Measurements from ENCODE around the gene SIGLEC1. TPM values are rescaled to one million over a fixed set of nuclear protein-coding genes. Genes with fewer than 3 reads are reported as not detected.

SIGLEC1 gene
- total RNA-seq, 1 donor from 2014 or later = 6.4 TPM

DNA sequence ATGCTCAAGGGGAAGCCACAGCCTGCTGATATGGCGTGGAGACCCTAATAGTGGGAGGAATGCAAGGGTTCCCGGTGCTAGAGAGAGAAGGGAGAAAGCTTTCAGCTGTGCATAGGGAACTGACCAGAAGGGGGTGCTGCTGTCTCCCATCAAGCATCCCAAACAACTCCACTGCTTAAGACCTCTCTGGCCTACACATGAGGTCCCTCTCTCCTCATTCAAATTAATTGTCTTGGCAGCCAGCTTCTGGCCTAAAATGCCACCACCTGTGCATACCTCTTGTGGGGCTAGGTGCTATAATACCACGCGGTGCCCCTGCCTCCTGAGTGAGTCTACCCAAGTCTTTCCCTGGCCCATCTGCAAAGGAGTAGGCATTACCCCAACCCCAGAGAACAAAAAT is 40.7 kb upstream of the SIGLEC1 start:
- intact Hi-C loops (cut with micrococcal nuclease) = no loop called here
- H3K9me3 ChIP-seq (replicated peaks) = no peaks in the 10 kb centered on the region
- DNase-seq = no peak
- H3K36me3 ChIP-seq = peaks cover 31% of the 10 kb centered on the region
- H3K27me3 ChIP-seq (ENCODE audit: low read depth) = peaks cover 28% of the 10 kb centered on the region
- H3K4me1 ChIP-seq = peaks cover 66% of the 10 kb centered on the region
- peak overlapping the region; percentile 61 for H3K27ac ChIP-seq (replicated peaks)
- TF ChIP-seq, protein P1, sequence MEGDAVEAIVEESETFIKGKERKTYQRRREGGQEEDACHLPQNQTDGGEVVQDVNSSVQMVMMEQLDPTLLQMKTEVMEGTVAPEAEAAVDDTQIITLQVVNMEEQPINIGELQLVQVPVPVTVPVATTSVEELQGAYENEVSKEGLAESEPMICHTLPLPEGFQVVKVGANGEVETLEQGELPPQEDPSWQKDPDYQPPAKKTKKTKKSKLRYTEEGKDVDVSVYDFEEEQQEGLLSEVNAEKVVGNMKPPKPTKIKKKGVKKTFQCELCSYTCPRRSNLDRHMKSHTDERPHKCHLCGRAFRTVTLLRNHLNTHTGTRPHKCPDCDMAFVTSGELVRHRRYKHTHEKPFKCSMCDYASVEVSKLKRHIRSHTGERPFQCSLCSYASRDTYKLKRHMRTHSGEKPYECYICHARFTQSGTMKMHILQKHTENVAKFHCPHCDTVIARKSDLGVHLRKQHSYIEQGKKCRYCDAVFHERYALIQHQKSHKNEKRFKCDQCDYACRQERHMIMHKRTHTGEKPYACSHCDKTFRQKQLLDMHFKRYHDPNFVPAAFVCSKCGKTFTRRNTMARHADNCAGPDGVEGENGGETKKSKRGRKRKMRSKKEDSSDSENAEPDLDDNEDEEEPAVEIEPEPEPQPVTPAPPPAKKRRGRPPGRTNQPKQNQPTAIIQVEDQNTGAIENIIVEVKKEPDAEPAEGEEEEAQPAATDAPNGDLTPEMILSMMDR (IDR thresholded peaks at IDR 0.05; ENCODE audit: borderline replicate concordance) = peak; percentile 84
- no peak overlapping the region for H3K4me3 ChIP-seq

DNA sequence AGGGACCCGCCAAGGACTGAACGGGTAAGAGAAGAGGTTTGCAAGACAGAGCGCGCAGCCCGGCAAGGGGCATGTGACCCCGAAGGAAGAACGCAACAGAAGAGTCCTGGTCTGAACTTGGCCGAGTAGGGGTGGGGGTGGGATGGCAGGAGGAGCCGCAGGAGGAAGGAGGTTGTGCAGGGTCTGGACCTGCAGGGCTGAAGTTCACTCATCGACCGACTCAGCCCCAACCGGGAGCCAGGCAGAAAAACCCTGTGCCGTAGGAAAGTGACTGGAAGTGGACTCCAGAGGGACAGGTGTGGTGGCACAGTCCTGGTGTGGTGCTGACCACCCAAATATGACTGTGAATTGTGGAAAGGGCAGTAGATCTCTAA is 40.0 kb upstream of the SIGLEC1 start:
- TF ChIP-seq, protein P1 (IDR thresholded peaks at IDR 0.05; ENCODE audit: borderline replicate concordance) = no peak
- peak overlapping the region; percentile 61 for H3K27ac ChIP-seq (replicated peaks)
- peaks cover 28% of the 10 kb centered on the region for H3K27me3 ChIP-seq (ENCODE audit: low read depth)
- H3K4me3 ChIP-seq = peak overlapping the region; percentile 59
- intact Hi-C loops (cut with micrococcal nuclease) = no loop called here
- peaks cover 38% of the 10 kb centered on the region for H3K36me3 ChIP-seq
- H3K9me3 ChIP-seq (replicated peaks) = no peaks in the 10 kb centered on the region
- peaks cover 61% of the 10 kb centered on the region for H3K4me1 ChIP-seq
- DNase-seq = no peak

GRCh38 chr20:3751675-3752385 is 39.4 kb upstream of the SIGLEC1 start:
- Histone ChIP-seq H3K4me3 (peak overlapping the region; percentile 59), H3K9me3 (replicated peaks) (no peaks in the 10 kb centered on the region), H3K4me1 (peaks cover 61% of the 10 kb centered on the region), H3K27me3 (ENCODE audit: low read depth) (peaks cover 32% of the 10 kb centered on the region), H3K27ac (replicated peaks) (peak overlapping the region; percentile 61), H3K36me3 (peaks cover 42% of the 10 kb centered on the region)
- intact Hi-C loops (cut with micrococcal nuclease) = no loop called here
- TF ChIP-seq, protein P1 (IDR thresholded peaks at IDR 0.05; ENCODE audit: borderline replicate concordance) = no peak
- DNase-seq = peak; percentile 70

- Histone ChIP-seq H3K4me1 (peaks cover 56% of the 10 kb centered on the region), H3K27ac (replicated peaks) (peak overlapping the region; percentile 61), H3K27me3 (ENCODE audit: low read depth) (peaks cover 36% of the 10 kb centered on the region), H3K4me3 (peak overlapping the region; percentile 59), H3K9me3 (replicated peaks) (no peaks in the 10 kb centered on the region), H3K36me3 (peaks cover 46% of the 10 kb centered on the region)
- no peak for DNase-seq
- intact Hi-C loops (cut with micrococcal nuclease) = no loop called here
- TF ChIP-seq, protein P1 (IDR thresholded peaks at IDR 0.05; ENCODE audit: borderline replicate concordance) = no peak
These were observed 38.9 kb upstream of the SIGLEC1 start for GRCh38 chr20:3751305-3751674.

DNA sequence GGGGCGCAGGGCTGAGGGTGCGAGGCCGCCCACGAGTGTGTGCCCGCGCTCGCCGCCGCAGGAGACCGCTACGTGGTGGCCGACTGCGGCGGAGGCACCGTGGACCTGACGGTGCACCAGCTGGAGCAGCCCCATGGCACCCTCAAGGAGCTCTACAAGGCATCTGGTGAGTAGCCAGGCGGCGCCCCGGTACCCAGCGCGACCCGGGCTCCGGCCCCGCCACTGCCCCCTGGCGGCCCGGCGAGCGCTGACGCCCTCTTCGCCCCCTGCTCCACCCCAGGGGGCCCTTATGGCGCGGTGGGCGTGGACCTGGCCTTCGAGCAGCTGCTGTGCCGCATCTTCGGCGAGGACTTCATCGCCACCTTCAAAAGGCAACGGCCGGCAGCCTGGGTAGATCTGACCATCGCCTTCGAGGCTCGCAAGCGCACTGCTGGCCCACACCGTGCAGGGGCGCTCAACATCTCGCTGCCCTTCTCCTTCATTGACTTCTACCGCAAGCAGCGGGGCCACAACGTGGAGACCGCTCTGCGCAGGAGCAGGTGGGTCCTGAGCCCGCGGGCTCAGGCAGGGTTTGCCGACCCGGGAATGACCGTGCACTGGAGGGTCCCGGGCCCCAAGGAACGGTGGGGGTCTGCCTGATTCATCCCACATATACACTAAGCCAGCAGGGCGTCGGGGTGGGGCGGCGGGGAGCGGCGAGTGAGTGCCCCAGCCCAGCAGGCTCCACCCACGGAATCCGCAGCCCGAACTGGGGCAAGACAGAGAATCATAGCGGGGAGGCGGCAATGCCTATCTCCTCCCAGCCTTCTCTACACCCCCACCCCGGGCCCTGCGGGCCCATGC is 37.5 kb upstream of the SIGLEC1 start:
- no peaks in the 10 kb centered on the region for H3K9me3 ChIP-seq (replicated peaks)
- H3K36me3 ChIP-seq = peaks cover 55% of the 10 kb centered on the region
- no peak for DNase-seq
- TF ChIP-seq, protein P1 (IDR thresholded peaks at IDR 0.05; ENCODE audit: borderline replicate concordance) = peak; percentile 71
- H3K27ac ChIP-seq (replicated peaks) = no peak overlapping the region
- H3K4me1 ChIP-seq = peaks cover 63% of the 10 kb centered on the region
- intact Hi-C loops (cut with micrococcal nuclease) = no loop called here
- H3K27me3 ChIP-seq (ENCODE audit: low read depth) = peaks cover 46% of the 10 kb centered on the region
- peak overlapping the region; percentile 47 for H3K4me3 ChIP-seq

Measured in left ventricle myocardium inferior (tissue), 1 donor.